Right lobe of liver (tissue), 4 donors: ENCODE data around the gene HTR2C.

Experiments
- POLR2A ChIP-seq: fragments of 450-650 bp; IDR thresholded peaks from one replicate; pipeline ENCODE4 v1.6.1; 2017; ENCODE audit warnings: antibody characterized with exemption, mild to moderate bottlenecking
- TF ChIP-seq, protein P1 (sequence below), 4 donors: fragments of 200-600 bp in 3 of 4; fragments of 450-650 bp in 1 of 4; IDR thresholded peaks; one replicate each; pipeline versions ENCODE4 v1.5.1 to v1.8.0; 2016 to 2022; ENCODE audit warnings: antibody characterized with exemption in 4 of 4, mild to moderate bottlenecking in 2 of 4
- donor health status: DM: no; HTN: no; CAD: no.
- donor health status: DM: no; HTN: no; CAD: no.
- donor health status: DM: no; HTN: yes; CAD: no.

DNA sequence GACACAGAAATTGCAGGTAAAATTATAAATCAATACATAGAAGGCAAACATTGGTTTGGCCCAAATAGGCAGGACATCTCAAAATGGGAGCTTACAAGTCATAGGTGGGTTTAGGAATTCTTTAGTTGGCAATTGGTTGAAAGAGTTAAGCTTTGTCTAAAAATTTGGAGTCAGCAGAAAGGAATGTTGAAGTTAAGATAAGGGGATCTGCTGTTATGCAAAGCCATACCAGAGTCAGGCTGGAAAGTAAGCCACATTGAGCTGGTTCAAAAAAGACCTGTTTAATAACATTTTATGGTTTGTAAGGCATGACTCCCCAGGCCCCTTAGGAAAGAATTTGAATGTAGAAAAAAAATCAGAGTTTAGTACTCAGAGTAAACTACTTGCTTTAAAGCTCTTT, 341.0 kb downstream of the HTR2C start:
- TF ChIP-seq, protein P1, sequence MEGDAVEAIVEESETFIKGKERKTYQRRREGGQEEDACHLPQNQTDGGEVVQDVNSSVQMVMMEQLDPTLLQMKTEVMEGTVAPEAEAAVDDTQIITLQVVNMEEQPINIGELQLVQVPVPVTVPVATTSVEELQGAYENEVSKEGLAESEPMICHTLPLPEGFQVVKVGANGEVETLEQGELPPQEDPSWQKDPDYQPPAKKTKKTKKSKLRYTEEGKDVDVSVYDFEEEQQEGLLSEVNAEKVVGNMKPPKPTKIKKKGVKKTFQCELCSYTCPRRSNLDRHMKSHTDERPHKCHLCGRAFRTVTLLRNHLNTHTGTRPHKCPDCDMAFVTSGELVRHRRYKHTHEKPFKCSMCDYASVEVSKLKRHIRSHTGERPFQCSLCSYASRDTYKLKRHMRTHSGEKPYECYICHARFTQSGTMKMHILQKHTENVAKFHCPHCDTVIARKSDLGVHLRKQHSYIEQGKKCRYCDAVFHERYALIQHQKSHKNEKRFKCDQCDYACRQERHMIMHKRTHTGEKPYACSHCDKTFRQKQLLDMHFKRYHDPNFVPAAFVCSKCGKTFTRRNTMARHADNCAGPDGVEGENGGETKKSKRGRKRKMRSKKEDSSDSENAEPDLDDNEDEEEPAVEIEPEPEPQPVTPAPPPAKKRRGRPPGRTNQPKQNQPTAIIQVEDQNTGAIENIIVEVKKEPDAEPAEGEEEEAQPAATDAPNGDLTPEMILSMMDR (IDR thresholded peaks at IDR 0.05), result no peak
- TF ChIP-seq POLR2A, result no peak
